ENCODE measurements around the gene TMTC2. TPM values are rescaled to one million over a fixed set of nuclear protein-coding genes. Genes with fewer than 3 reads are reported as not detected.

Gene TMTC2
- total and polyA plus RNA-seq, 12 donors = 1.6 to 4.4 (median 2.7) TPM

DNA sequence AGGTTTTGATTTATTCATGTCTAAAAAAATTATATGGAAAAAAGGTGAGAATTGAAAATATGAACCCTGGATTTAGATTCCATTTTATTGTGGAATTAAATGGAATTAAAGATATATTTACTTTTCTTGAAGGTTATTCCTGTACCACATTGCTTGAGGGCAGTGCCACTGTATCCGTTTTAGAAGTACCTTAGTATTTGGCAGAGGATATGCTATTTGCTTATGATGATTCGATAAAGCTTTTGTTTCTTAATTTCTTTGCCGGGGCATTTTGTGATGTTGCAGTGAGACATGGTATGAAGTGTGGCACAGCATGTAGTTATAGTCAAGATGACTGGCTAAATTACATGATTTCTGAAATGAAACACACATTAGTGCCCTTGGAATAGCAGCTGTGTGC is 7.6 kb downstream of the TMTC2 start:
- TF ChIP-seq POLR2A (IDR thresholded peaks at IDR 0.05) (no peak), CTCF (IDR thresholded peaks at IDR 0.05) (no peak)
- Histone ChIP-seq H3K27ac (no peak overlapping the region), H3K27me3 (no peaks in the 10 kb centered on the region), H3K9me3 (replicated peaks in 1 of 3) (no peaks in the 10 kb centered on the region), H3K4me1 (replicated peaks in 1 of 2) (no peaks in the 10 kb centered on the region), H3K4me3 (no peak overlapping the region), H3K36me3 (replicated peaks in 1 of 2) (no peaks in the 10 kb centered on the region)
- intact Hi-C loops (cut with DNase I) = no loop called here
- WGBS, 4 donors = 89 to 94% (median 92%) methylated on average over 3 of the region's 3 CpGs
- DNase-seq = no peak

GRCh38 chr12:82694970-82695369 is 8.3 kb downstream of the TMTC2 start:
- no peak overlapping the region for H3K4me3 ChIP-seq
- no peaks in the 10 kb centered on the region for H3K9me3 ChIP-seq (replicated peaks in 1 of 3)
- no peaks in the 10 kb centered on the region for H3K4me1 ChIP-seq (replicated peaks in 1 of 2)
- H3K36me3 ChIP-seq (replicated peaks in 1 of 2) = no peaks in the 10 kb centered on the region
- TF ChIP-seq POLR2A (IDR thresholded peaks at IDR 0.05) = no peak
- no peak for TF ChIP-seq CTCF (IDR thresholded peaks at IDR 0.05)
- H3K27me3 ChIP-seq = no peaks in the 10 kb centered on the region
- WGBS, 4 donors = 75 to 79% (median 78%) methylated on average over 2 of the region's 2 CpGs
- no peak overlapping the region for H3K27ac ChIP-seq
- DNase-seq = no peak
- intact Hi-C loops (cut with DNase I) = no loop called here

- H3K9me3 ChIP-seq (replicated peaks in 1 of 3) = no peaks in the 10 kb centered on the region
- H3K4me1 ChIP-seq (replicated peaks in 1 of 2) = no peaks in the 10 kb centered on the region
- H3K27me3 ChIP-seq = no peaks in the 10 kb centered on the region
- no peaks in the 10 kb centered on the region for H3K36me3 ChIP-seq (replicated peaks in 1 of 2)
- WGBS, 4 donors = 90 to 100% (median 95%) methylated on average over 2 of the region's 2 CpGs
- no peak overlapping the region for H3K4me3 ChIP-seq
- no peak overlapping the region for H3K27ac ChIP-seq
- intact Hi-C loops (cut with DNase I) = no loop called here
- TF ChIP-seq POLR2A (IDR thresholded peaks at IDR 0.05) (no peak), CTCF (IDR thresholded peaks at IDR 0.05) (no peak)
- DNase-seq = no peak
Measured at GRCh38 chr12:82695531-82695930, 8.8 kb downstream of the TMTC2 start.

DNA sequence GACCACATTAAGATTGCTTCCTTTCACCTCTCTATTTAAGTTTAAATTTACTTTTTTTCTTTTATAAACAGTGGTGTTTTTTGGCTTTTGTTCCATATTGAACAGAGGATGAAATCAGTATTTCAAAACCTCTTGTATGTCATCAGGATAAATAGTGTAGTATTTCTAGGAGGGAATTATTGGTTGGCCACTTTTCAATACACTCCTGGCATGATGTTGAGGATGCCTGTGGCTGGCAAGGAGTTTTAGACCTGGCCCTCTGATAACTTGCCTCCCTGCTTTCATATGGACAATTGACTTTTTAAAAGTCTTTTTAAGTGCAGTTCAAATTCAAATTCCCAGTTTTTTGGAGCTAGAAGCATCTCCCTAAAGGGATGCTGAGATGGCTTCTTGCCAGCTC is 9.8 kb downstream of the TMTC2 start:
- H3K36me3 ChIP-seq (replicated peaks in 1 of 2) = no peaks in the 10 kb centered on the region
- intact Hi-C loops (cut with DNase I) = no loop called here
- H3K27ac ChIP-seq = no peak overlapping the region
- no peak for TF ChIP-seq POLR2A (IDR thresholded peaks at IDR 0.05)
- TF ChIP-seq CTCF (IDR thresholded peaks at IDR 0.05) = no peak
- no peak for DNase-seq
- H3K27me3 ChIP-seq = no peaks in the 10 kb centered on the region
- no peak overlapping the region for H3K4me3 ChIP-seq
- H3K4me1 ChIP-seq (replicated peaks in 1 of 2) = no peaks in the 10 kb centered on the region
- H3K9me3 ChIP-seq (replicated peaks in 1 of 3) = no peaks in the 10 kb centered on the region

Data from adrenal gland (tissue), 12 donors.